Sigmoid colon (tissue), 3 donors: ENCODE data around the gene AFDN.

Experiments
- POLR2A ChIP-seq, 2 donors: fragments of 450-650 bp; IDR thresholded peaks; one replicate each; pipeline ENCODE4 v1.6.1; 2016; ENCODE audit warnings: antibody characterized with exemption in 2 of 2, mild to moderate bottlenecking in 2 of 2, moderate library complexity in 2 of 2
- TF ChIP-seq, protein P1 (sequence below), 4 experiments: fragments of 450-650 bp in 3 of 4; fragments of 200-600 bp in 1 of 4; IDR thresholded peaks; one replicate each; pipeline ENCODE4 v1.5.1; 2016 to 2019; ENCODE audit warnings: antibody characterized with exemption in 4 of 4, mild to moderate bottlenecking in 3 of 4, moderate library complexity in 2 of 4

- TF ChIP-seq, protein P1, sequence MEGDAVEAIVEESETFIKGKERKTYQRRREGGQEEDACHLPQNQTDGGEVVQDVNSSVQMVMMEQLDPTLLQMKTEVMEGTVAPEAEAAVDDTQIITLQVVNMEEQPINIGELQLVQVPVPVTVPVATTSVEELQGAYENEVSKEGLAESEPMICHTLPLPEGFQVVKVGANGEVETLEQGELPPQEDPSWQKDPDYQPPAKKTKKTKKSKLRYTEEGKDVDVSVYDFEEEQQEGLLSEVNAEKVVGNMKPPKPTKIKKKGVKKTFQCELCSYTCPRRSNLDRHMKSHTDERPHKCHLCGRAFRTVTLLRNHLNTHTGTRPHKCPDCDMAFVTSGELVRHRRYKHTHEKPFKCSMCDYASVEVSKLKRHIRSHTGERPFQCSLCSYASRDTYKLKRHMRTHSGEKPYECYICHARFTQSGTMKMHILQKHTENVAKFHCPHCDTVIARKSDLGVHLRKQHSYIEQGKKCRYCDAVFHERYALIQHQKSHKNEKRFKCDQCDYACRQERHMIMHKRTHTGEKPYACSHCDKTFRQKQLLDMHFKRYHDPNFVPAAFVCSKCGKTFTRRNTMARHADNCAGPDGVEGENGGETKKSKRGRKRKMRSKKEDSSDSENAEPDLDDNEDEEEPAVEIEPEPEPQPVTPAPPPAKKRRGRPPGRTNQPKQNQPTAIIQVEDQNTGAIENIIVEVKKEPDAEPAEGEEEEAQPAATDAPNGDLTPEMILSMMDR (IDR thresholded peaks at IDR 0.05) = no peak
- TF ChIP-seq POLR2A (IDR thresholded peaks at IDR 0.05) = no peak
Measured at GRCh38 chr6:167831281-167831828, 4.6 kb downstream of the AFDN start.
